NCI-H524 (cell line): ENCODE measurements around the gene MSANTD2.
"Not testable (repeated sequence)": the region's sequence is repeated elsewhere in the genome, so short reads cannot be mapped to it uniquely, and the experiment has no call there.

Experiments used
- DNase-seq, 2 experiments: peaks; one replicate each; lab custom pipeline; 2025; lab: John Stamatoyannopoulos, UW

The MSANTD2 gene

DNA sequence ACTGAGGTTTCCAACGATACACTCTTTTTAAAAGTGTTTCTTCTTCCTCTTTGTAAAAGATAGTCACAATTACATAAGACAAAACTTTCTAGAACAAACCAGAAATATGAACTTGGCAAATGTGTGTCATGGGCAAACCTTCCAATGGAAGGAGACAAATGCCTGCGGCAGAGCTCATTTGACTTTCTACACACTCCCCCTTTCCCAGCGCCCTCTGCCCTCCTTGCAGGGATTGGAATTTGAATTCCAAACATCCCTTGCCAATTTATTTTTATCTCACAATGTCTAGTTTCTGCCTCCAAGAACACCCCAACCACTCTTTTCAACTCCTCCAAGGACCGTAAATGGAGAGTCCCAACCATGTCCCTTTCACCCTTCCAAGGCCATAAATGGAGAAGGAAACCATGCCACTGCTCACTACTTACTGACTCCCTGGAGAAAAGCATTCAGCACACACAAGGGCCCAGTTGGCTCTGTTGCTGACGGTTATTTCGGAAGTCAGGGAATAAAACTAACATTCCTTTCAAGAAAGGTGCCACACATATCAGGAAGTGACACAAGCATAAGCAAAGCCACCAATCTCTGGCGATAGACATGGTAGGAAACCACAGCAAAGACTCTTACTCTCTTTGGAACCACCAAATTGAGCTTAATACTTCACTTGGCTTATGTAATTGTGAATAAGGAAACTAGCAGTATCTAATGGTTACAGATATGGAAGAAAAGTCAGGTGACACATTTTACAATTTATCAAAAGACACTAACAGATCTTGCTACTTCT, 23.2 kb downstream of the MSANTD2 start:
- no peak for DNase-seq

DNA sequence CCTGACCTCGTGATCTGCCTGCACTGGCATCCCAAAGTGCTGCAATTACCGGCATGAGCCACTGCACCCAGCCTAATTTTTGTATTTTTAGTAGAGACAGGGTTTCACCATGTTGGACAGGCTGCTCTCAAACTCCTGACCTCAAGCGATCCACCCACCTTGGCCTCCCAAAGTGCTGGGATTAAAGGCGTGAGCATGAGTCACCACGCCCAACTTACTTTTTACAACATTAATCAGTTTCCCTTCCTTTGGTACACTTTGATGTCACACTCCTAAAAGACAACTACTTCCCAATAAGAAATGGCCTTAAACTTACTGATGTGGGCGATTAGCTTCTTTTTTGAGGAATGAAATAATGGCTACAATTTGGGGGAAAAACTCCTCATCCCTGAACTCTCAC, 29.2 kb downstream of the MSANTD2 start:
- DNase-seq = not testable (repeated sequence)

DNA sequence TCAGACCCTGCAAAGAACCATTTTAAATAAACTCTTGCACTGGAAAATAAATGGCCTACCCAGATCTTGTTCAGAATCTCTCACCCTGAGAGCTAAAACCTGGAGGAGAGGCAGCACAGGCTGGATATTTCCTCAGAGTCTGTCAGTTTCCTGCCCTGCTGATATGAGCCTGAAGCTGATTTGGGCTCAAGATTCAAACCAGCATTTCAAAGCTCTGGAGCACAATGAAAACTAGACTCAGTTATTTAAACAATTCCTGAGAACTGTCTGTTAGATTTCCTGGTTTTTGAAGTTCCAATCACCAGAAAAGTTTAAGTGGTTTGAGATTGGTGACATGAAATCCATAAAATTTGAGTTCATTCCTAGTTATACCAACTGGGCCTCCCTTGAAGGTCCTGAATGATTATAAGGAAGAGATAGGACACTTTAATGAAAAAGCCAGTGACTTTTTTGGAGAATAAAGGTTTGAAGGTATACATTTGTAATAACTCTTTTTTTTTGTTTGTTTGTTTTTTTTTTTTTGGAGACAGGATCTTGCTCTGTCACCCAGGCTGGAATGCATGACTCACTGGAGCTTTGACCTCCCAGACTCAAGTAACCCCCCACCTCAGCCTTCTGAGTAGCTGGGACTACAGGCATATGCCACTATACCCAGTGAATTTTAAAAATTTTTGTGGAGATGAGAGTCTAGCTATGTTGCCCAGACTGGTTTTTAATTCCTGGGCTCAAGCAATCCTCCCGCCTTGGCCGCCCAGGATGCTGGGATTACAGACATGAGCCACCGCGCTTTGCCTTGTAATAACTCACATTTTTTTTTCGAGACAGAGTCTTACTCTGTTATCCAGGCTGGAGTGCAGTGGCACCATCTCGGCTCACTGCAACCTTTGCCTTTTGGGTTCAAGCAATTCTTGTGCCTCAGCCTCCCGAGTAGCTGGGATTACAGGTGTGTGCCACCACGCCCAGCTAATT, 30.1 kb downstream of the MSANTD2 start:
- no peak for DNase-seq

DNA sequence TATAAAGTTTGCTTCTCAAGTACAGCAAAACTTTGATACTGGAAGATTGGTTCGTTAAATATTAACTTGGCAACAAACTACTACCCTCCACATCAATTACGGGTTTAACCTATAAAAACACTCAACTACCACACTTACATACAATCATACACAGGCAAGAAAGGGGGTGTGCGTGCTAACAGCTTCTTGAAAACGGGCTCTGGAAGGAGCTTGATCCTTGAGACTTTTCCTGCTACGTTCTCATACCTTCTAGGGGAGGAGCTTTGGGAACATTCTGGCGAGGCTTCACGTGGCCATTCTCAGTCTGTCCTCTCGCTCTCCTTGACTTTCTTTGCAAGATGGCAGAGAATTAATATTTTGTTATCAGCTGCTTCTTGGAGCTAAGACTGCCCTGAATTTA, 31.3 kb downstream of the MSANTD2 start:
- DNase-seq = no peak

DNA sequence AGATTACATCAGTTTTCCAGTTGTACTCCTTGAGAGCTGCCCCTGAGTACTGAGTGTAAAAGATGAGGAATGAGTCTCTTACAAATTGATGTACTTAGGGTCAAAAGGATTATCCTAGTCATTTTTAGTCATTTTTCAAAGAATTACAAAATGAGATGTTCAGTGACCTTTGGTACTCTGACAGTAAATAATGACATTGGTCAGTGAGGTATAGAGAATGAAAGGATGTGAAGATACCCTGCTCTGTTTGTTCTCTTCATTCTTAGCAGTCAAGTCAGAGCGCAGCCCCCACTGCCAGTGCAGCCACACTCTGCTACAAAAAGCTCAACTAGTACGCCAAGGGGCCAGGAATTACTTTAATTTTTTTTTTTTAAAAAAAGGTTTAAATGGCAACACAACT, 34.0 kb downstream of the MSANTD2 start:
- no peak for DNase-seq

DNA sequence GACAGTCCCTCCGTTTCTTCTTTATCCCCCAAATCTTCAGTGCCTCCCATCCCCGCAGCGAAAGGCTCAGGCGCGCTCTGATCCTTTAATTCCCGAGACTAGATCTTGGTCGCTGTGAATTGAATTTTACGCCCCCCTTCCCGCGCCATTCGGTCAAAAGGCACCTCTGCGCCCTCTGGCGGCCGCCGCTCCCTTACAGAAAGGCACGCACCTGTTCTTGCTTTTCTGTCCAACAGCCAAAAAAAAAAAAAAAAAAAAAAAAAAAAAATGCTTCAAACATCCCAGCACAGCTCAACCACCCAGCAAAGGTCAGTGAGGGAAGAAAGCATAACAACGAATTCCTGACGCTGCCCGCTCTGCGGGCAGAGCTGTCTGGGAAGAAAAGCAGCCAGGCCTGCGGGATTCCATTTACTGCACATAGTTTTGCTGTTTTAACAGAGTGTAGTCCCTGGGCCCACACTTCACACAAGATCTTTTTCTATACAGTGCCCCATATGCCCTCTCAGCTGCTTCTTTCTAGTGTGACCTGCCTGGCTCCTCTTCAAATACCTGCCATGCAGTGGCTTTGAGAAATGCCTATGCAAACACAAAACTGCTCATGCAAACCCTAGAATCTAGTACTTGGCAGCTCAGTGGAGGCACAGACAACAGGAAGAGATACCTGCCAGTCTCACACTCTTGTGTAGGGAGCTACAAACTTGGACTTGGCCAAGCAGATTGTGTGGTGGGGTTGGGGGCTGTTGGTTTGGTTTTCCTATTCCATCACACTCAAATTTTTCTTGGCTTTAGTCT, 36.9 kb downstream of the MSANTD2 start:
- peak; percentile 52 to 79 for DNase-seq

DNA sequence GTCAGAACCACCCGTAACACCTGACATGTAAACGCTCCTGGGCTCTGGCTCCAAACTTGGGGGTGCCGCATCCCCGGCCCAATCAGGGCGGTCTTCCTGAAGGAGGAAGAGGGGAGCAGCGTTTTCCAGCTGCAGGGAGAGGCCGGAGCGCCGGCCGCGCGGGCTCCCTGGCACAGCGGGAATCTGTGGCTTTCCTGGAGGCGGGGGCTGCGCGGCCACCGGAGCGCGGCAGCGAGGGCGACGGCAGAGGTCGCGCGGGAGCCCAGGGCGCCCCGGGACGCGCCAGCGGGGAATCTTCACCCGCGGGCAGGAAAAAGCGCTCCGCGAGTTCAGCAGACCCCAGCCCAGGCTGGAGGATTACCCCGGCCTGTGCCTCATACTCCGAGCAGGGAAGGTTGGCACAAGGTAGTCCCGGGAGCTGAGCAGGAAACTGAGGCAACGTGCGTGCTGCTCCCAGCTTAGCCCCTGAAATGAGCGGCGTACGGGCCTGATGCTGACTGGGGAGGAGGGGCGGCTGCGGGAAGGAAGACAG, 37.5 kb downstream of the MSANTD2 start:
- peak; percentile 46 to 47 for DNase-seq

DNA sequence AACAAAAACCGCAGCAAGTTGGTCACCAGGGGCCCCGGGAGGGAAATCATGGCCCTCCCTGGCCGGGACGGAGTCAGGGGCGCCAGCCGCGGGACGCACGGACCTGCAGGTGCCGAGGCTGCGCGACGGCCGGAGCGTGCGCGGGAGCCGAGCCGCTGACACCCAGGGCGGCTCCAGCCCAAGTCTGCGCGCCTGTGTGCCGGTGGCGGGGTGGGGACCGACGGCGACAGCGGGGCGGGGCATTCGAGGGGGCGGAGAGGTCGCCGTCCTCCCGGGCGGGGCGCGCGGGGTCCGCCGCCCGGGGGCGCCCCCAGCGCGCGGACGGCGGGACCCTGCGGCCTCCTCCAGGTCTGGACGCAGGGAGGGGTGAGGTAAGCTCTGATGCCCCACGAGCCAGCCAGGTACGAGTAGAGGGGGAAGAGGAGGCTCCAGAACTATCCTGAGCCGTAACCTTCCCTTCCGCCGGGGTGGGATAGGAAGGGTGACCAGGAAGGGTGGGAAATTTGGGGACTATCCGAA, 38.0 kb downstream of the MSANTD2 start, which contains the start of gene ESAM:
ESAM (minus strand) TSS at position 186 of the 519 bp plus-strand sequence; CDS start at position 50, 136 bp downstream.
- DNase-seq = peak in 1 of 2 experiments; percentile 58

DNA sequence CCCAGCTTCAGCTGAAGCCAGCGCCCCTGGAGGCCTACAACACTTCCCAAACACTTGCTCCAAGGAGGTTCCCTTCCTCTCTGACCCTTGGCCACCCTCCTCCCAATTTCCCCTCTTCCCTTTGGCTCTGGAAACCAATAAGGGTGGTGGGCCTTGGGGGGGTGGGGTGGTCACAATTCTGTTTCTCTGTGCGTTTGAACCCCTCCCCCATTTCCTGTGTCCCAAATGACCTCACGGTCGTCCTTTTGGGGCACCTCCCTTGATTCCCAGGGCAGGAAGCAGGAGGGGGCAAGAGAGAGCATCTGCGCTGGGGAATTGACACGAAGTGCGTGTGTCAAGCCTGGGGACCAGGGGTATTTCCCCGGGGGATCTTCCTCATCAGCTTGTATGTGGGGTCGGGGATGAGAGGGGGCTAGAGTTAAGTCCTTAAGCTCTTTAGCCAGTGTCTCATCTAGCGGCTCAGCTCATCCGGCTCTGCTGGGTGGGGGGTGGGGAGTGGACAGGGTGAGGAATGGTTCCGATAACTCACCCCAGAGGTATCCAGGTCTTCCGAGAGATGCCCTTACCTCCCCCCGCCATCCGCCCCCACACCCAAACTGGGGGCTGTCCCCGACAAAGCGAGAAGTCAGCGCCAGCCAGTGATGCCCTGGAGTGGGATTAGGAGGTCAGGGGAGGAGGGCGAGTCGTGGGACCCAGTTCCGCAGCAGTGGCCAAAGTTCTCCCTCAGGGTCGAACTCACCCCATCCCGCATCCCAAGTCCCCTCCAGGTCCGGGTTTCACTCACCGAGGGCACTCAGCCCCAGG, 38.7 kb downstream of the MSANTD2 start:
- peak in 1 of 2 experiments; percentile 18 for DNase-seq

DNA sequence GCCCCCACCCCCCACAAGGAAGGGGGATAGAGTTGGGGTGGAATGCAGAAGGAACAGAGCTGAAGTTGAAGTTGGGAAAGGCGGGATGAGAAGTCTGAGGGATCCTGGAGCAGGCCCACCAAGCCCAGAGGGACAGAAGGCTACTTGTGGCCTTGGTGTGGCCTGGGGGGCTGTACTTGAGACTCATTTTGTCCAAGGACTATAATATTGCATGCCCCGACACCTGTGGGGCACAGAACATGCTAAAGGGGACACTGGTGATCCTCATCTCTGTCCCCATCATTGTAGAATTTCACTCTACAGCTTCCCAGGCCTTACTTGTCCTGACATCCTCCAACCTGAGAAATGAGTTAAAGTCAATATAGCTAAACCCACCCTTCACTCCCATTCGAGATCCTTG, 39.4 kb downstream of the MSANTD2 start:
- DNase-seq = no peak

DNA sequence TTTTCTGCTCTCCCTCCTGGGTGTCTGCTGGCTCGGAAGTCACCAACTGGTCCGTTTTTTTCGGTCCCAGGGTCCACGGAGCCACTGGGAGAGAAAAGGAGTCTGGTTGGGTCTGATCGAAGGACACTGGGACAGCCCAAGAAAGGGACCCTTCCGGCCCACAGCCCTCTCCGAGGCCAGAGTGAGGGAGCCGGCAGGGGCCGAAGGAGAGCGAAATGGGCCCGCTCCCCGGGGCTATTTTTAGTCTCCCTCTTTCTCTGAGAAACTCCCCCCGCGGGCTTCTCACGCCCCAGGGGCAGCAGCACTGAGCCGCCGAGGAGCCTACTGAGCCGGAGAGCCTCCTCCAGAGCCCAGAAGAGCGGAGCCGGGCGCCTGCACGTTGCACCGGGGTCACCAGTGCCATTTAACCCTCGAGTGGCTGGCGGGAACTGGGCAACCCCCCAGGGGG, 40.0 kb downstream of the MSANTD2 start:
- no peak for DNase-seq

DNA sequence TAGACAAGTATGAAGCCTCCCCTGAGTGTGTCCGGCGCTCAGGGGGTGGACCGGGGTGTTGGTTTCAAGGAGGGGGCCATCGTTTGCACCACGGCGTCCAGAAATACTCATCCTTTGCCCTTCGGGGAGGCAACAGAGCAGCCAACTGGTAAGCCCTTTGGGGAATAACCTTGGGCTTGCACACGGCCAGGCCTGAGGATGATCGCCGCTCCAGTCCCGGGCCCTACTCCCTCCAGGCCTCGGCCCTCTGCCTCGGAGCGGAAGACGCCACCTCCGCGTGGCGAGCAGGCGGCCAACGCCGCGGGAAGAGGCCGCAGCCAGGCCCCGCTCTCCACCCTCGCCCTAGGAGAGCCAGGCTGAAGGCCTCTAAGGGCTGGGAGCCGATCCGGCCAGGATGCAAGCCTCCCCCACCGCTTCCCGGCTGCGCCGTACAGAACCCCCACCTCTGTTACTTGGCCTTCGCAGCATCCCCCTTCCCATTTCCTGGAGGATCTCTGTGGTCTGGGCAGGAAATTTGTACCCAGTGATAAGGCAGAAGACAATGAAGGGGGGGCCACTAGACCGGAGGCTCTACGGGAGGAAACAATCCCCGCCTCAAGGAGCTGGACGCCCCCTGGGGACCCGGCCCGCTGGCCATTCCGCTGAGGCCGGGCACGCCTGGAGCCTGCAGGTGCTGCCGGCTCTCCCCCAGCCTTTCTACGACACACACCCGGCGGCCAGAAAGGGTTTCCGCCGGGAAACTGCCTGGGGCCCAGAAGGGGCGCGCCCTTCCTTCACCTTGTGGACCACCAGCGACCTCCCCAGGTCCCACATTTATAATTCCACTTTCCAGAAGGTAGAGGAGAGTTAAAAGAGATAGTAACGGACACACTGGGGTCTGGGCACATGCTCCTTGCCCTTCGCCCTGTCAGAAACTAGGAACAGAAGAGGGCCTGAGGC, 40.7 kb downstream of the MSANTD2 start:
- no peak for DNase-seq

DNA sequence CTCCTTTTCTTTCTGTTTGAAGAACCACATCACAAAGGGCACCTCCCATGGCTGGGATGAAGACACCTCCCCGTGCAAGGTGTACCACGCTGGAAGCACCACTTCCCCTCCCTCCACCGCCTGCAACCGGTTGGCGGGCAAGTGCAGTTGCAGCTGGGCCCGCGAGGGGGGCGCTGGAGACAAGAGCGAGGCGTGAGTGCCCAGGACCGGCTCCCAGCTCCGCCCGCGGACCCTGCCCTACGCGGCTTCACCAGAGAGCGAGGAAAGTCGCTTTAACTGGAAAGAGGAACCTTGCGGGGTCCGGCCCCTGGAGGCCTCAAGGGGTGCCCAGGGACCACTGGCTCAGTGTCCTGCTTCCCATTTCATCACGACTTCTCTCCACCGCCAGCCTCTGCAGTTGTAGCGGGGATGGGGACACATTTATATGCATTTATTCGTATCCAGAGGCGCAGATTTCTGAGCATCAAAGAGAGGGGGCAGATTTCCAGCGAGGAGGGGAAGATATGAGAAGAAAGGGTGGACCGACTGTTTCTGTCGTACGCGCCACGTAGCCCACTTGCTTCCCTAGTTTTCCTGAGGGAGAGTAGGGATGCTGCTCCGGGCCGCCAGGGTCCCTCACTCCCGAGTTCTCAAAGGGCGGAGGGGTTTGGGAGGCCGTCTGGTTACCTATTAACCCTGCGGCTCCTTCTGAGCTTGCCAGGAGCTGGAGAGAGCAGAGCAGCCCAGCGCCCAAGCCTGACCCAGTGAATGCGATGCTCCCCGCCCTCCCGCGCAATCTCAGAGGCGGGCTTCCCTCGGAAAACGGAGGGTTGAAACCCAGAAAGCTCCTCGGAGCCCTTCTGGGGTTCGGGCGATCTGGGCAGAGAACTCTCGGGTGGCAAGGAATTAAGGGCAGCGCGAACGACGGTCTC, 41.6 kb downstream of the MSANTD2 start:
- peak; percentile 70 to 82 for DNase-seq

DNA sequence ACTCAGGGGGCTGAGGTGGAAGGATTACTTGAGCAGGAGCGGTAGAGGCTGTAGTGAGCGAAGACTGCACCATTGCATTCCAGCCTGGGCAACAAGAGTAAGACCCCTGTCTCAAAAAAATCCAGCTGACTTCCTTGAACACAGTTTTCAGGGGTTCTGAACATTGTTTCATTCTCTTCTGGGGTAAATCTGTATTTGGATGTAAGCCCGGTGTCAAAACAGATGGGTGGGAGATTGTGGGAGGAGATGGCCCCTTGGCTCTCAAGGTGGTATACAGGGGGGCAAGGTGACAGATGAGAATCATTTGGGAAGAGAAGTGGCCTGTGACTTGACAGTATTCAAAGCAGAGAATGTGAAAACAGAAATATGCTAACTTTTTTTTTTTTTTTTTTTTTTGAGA, 42.9 kb downstream of the MSANTD2 start:
- no peak for DNase-seq

DNA sequence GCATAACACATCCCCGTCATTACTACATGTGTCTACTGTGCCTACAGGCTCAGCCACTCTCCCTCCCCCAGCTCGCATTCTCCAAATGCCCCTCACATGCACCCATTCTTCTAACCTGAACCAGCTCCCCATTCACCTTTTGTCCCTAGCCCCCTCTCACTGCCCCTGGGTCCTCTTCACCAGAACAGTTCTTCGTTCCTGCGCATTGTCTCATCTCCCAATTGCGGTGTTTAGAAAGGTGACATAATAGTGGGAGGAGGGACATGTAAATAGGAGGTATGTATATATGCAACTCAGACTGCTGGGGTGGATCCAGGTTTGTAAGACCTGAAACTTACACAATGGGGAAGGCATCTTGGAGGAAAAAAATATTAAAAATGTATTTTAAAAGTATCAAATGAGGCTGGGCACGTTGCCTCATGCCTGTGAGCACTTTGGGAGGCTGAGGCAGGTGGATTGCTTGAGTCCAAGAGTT, 43.4 kb downstream of the MSANTD2 start:
- DNase-seq = no peak

DNA sequence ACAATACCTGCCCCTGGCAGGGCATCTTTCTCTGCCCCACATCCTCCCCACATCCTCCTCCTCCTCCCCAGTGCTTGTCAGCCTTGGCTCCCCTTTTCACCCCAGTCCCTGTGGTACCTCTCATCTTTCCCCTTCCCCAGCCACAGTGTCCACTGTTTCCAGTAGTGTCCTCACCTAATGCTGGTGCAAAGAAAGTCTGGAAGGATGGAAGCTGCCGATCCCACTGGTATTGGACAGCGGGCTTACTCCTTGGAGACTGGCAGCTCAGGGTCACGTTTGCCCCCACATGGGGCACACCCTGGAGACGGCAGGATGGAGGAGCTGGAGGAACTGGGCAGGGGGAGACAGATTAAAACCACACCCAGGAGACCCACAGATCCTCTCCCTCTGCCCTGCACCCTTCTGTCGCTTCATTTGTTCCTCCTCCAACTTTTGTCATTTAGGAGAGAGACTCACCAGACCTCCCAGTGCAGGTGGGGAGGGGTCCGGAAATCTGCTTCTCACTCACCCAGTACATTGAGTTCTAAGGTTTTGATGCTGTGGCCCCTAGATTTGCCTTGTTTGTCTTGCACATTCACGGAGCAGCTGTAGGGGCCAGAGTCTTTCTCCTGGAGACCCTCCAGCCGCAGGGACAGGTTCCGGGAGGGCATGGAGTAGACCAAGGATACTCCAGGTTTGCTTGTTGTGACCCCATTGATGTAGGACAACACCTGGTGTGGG, 44.0 kb downstream of the MSANTD2 start:
- DNase-seq = no peak

DNA sequence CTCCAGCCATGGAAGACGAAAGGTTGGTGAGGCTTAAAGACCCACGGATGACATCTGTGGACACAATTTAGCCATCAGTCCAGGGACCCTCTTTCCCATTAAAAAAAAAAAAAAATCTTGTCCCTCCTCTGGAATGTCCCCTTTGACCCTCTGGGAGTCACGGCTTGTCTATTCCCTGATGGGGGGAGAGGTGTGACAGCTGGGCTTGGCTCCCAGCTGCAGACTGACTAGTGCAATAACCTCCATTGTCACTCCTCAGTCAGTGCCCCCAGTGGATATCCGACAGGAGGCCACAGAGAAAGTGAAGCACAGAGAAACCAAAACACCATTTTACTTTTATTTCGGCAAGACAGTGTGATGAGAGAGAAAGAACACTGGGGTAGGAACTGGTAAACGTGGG, 45.5 kb downstream of the MSANTD2 start:
- DNase-seq = no peak

DNA sequence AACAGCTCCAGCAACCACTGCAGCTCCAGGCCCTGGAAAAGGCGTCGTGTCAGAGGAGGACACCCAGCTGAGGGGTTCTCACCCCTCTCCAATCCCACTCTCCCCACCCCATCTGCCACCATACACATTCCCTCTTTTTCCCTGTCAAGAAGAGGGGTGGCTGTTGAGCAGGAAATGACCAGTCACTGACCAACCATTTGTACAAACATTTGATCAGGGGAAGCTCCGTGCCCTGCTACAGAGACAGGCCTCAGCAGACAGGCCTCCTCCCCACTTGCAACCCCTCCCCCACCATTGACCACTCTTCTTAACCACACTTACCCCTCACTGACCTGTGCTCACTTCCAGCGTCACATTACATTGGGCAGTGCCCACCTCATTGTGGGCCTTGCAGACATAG, 45.9 kb downstream of the MSANTD2 start:
- no peak for DNase-seq
